Erythroblast (primary cell): ENCODE measurements around the gene USP6.

Source experiments
- GATA1 ChIP-seq: IDR thresholded peaks from 2 replicates; pipeline ENCODE4 v1.6.1; 2011; ENCODE audit warnings: low read depth, mild to moderate bottlenecking, control low read depth, low read length, moderate library complexity
- POLR2A ChIP-seq: IDR thresholded peaks from 2 replicates; pipeline ENCODE4 v1.6.1; 2011; ENCODE audit warnings: mild to moderate bottlenecking, low read length

DNA sequence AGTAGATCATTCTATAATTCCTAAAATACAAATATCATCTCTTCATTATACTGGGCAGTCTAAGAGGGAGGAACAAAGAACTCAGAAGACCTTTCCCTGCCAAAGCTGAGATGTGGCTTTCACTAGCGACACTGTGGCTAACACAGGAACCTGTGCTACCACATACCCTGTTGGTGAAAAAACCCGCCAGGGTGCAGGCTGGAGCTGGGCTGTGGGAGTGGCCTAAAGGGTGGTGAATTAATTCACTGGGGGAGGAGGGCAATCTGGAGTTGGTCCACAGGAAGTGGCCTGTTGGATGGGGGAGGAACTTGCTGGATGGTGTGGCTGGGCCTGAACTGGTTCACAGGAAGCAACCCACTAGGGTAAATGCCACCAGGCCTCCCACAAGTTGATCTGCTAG is 68.5 kb downstream of the USP6 start:
- TF ChIP-seq POLR2A: no peak
- TF ChIP-seq GATA1: no peak
